AG04450 (cell line): ENCODE measurements around the gene MFSD8. TPM values are rescaled to one million over a fixed set of nuclear protein-coding genes. Genes with fewer than 3 reads are reported as not detected.

Experiments used
- CTCF ChIA-PET: fragments of 300-600, 350-600 bp; formaldehyde crosslinking; extraction: SDS; loops from one replicate; lab custom pipeline; 2022; ENCODE audit warnings: antibody characterized with exemption, inconsistent platforms; lab: Charles Lee
- POLR2A ChIA-PET: fragments of 350-600 bp; formaldehyde crosslinking; extraction: SDS; loops from one replicate; lab custom pipeline; 2021; ENCODE audit warnings: antibody characterized with exemption, inconsistent platforms; lab: Yijun Ruan, JAX
- DNase-seq: peaks from one replicate; pipeline ENCODE4 v3.0.0-alpha.2; 2011; ENCODE audit warnings: low read depth, low spot score
- H3K27ac ChIP-seq: one replicate; pipeline ENCODE4 v1.5.1; 2012; ENCODE audit warnings: low read depth, low read length, control low read depth
- H3K27me3 ChIP-seq: one replicate; pipeline ENCODE4 v1.6.0; 2012; ENCODE audit warnings: low read length; ENCODE audit not compliant: control insufficient read depth, insufficient read depth
- H3K4me3 ChIP-seq: 2 replicates; pipeline ENCODE4 v1.5.1; 2011; ENCODE audit warnings: mild to moderate bottlenecking, low read depth, low read length, control low read depth
- H3K9me3 ChIP-seq: 2 replicates; pipeline ENCODE4 v1.5.1; 2012; ENCODE audit warnings: low read length; ENCODE audit not compliant: control insufficient read depth, insufficient read depth
- CTCF ChIP-seq: IDR thresholded peaks from 2 replicates; pipeline ENCODE4 v1.5.1; 2011; ENCODE audit warnings: low read depth, low read length, control low read depth, inconsistent platforms
- polyA plus RNA-seq: library from polyadenylated mRNA; depleted of rRNA; stranded (reverse); fragments of >200 nt; gene quantifications from 2 replicates; pipeline ENCODE4 v1.2.3, GENCODE V29; 2011; rRNA removed
- small RNA-seq: library from RNA; depleted of rRNA; stranded (forward); fragments of <200 nt; gene quantifications from one replicate; pipeline ENCODE3, GENCODE V24; 2012; ENCODE audit warnings: low read depth; ENCODE audit not compliant: insufficient read length

MFSD8 gene
- polyA plus RNA-seq, 1 experiment, result 18.0 TPM

- Histone ChIP-seq H3K27me3 (no peaks in the 10 kb centered on the region), H3K27ac (no peak overlapping the region), H3K9me3 (no peaks in the 10 kb centered on the region), H3K4me3 (no peak overlapping the region)
- no peak for DNase-seq
- no peak for TF ChIP-seq CTCF
- ChIA-PET CTCF (no interaction called here), POLR2A (no interaction called here)
Observed at GRCh38 chr4:127868196-127868595, 96.8 kb downstream of the MFSD8 start.

Small RNA genes lying within 50 kb of the gene (small RNA-seq; reads per million reads assigned to genes)
- gene RNU6-583P, result not detected

Other genes with a start within 250 kb of the MFSD8 start
- not detected in 2 replicates for gene SLC25A31, start 234.8 kb downstream of the MFSD8 start, polyA plus RNA-seq
- 3.4 and 4.9 TPM in 2 replicates for gene HSPA4L, start 182.9 kb downstream of the MFSD8 start, polyA plus RNA-seq
- 4.8 and 8.6 TPM in 2 replicates for gene PLK4, start 84.3 kb downstream of the MFSD8 start, polyA plus RNA-seq
- gene ABHD18, start 233 bp upstream of the MFSD8 start, polyA plus RNA-seq, result 3.2 and 4.5 TPM in 2 replicates
- 16.2 and 24.3 TPM in 2 replicates for gene LARP1B, start 96.1 kb upstream of the MFSD8 start, polyA plus RNA-seq